Tibial nerve (tissue), 4 donors: Measurements from ENCODE around the gene INPP5A. TPM values are rescaled to one million over a fixed set of nuclear protein-coding genes. Genes with fewer than 3 reads are reported as not detected.

ENCODE experiments used
- DNase-seq, 2 donors: peaks; one replicate each; pipeline ENCODE4 v3.0.0-alpha.2; 2019; ENCODE audit warnings: low spot score in 2 of 2
- H3K27ac ChIP-seq, 4 donors: fragments of 200-600 bp; sonication (generic) in 3 of 4; one replicate each; pipeline ENCODE4 v1.5.1; 2017 to 2019; ENCODE audit warnings: mild to moderate bottlenecking in 1 of 4
- H3K27me3 ChIP-seq, 2 donors: fragments of 200-600 bp; sonication (generic) in 1 of 2; one replicate each; pipeline versions ENCODE4 v1.5.1 to v1.6.0; 2017 to 2019
- H3K36me3 ChIP-seq, 3 donors: fragments of 200-600 bp; sonication (generic); one replicate each; pipeline ENCODE4 v1.5.1; 2018 to 2019
- H3K4me1 ChIP-seq, 4 donors: fragments of 200-600 bp; sonication (generic) in 3 of 4; one replicate each; pipeline ENCODE4 v1.5.1; 2017 to 2019
- H3K4me3 ChIP-seq, 4 donors: fragments of 200-600 bp; sonication (generic) in 3 of 4; one replicate each; pipeline ENCODE4 v1.5.1; 2017 to 2019; ENCODE audit warnings: mild to moderate bottlenecking in 1 of 4, moderate library complexity in 1 of 4
- H3K9me3 ChIP-seq, 4 donors: fragments of 200-600 bp; sonication (generic) in 3 of 4; one replicate each; pipeline ENCODE4 v1.5.1; 2017 to 2019
- CTCF ChIP-seq, 5 experiments: fragments of 200-600 bp in 3 of 5; fragments of 450-650 bp in 2 of 5; sonication (generic) in 3 of 5; IDR thresholded peaks; one replicate each; pipeline ENCODE4 v1.5.1; 2016 to 2019; ENCODE audit warnings: antibody characterized with exemption in 5 of 5, mild to moderate bottlenecking in 3 of 5, moderate library complexity in 2 of 5
- EP300 ChIP-seq, 2 donors: sonication (generic); formaldehyde crosslinking; IDR thresholded peaks; one replicate each; pipeline ENCODE4 v1.6.1; 2017; ENCODE audit warnings: antibody characterized with exemption in 2 of 2, mild to moderate bottlenecking in 1 of 2
- POLR2A ChIP-seq, 2 donors: fragments of 450-650 bp; IDR thresholded peaks; one replicate each; pipeline ENCODE4 v1.6.1; 2017; ENCODE audit warnings: antibody characterized with exemption in 2 of 2, mild to moderate bottlenecking in 2 of 2, moderate library complexity in 2 of 2
- WGBS, 2 donors: methylation state at CpG; one replicate each; pipeline ENCODE4 v1.1.5; 2018; 5-methylcytosine and 5-hydroxymethylcytosine counted together
- total RNA-seq, 4 donors: library from RNA; depleted of rRNA; stranded (reverse); fragments of >200 nt; gene quantifications; one replicate each; pipeline ENCODE4 v1.1.0, GENCODE V29; 2016

The INPP5A gene
- total RNA-seq, 4 donors from 2014 or later, result 73.8 to 101 (median 86.2) TPM

- peak; percentile 88 to 92 for TF ChIP-seq EP300 (IDR thresholded peaks at IDR 0.05)
- TF ChIP-seq CTCF (IDR thresholded peaks at IDR 0.05), result peak; percentile 30 to 79 (median 56)
- peak; percentile 76 to 82 for TF ChIP-seq POLR2A (IDR thresholded peaks at IDR 0.05)
- Histone ChIP-seq H3K4me3 (peak overlapping the region; percentile 78 to 95 (median 81)), H3K9me3 (no peaks in the 10 kb centered on the region), H3K27me3 (no peaks in the 10 kb centered on the region), H3K4me1 (peaks cover 0 to 66% (median 40%) of the 10 kb centered on the region in 4 donors), H3K36me3 (peaks cover 0 to 3% (median 0%) of the 10 kb centered on the region in 3 donors), H3K27ac (peak overlapping the region; percentile 90 to 95 (median 92))
- 0% methylated on average over 23 to 52 of the region's 102 CpGs for WGBS, 2 donors
- peak; percentile 100 for DNase-seq
Measured at GRCh38 chr10:132536877-132537683, 507 bp upstream of the INPP5A start.

GRCh38 chr10:132538031-132538789, 623 bp downstream of the INPP5A start:
- H3K36me3 ChIP-seq, result no peaks in the 10 kb centered on the region
- H3K9me3 ChIP-seq, result no peaks in the 10 kb centered on the region
- peak overlapping the region; percentile 59 to 80 (median 66) for H3K4me3 ChIP-seq
- no peaks in the 10 kb centered on the region for H3K27me3 ChIP-seq
- WGBS, 2 donors, result 8 to 23% methylated on average over 10 to 42 of the region's 42 CpGs
- H3K27ac ChIP-seq, result peak overlapping the region; percentile 58 to 93 (median 86)
- H3K4me1 ChIP-seq, result peaks cover 0 to 73% (median 41%) of the 10 kb centered on the region in 4 donors
- TF ChIP-seq EP300 (IDR thresholded peaks at IDR 0.05), result no peak
- no peak for TF ChIP-seq CTCF (IDR thresholded peaks at IDR 0.05)
- TF ChIP-seq POLR2A (IDR thresholded peaks at IDR 0.05), result no peak
- DNase-seq, result no peak

- no peaks in the 10 kb centered on the region for H3K27me3 ChIP-seq
Measured at GRCh38 chr10:132538790-132539421, 1.3 kb downstream of the INPP5A start.

GRCh38 chr10:132539431-132539839, 1.8 kb downstream of the INPP5A start:
- H3K4me1 ChIP-seq, result peaks cover 0 to 75% (median 46%) of the 10 kb centered on the region in 4 donors
- TF ChIP-seq EP300 (IDR thresholded peaks at IDR 0.05), result no peak
- no peak for TF ChIP-seq POLR2A (IDR thresholded peaks at IDR 0.05)
- no peak for TF ChIP-seq CTCF (IDR thresholded peaks at IDR 0.05)
- no peaks in the 10 kb centered on the region for H3K36me3 ChIP-seq
- H3K4me3 ChIP-seq, result peak overlapping the region; percentile 59 to 80 (median 66)
- WGBS, 2 donors, result 34 to 38% methylated on average over 11 of the region's 11 CpGs
- DNase-seq, result no peak
- H3K27ac ChIP-seq, result peak overlapping the region; percentile 58 to 93 (median 86)
- no peaks in the 10 kb centered on the region for H3K9me3 ChIP-seq
- H3K27me3 ChIP-seq, result no peaks in the 10 kb centered on the region

More at GRCh38 chr10:132538790-132539421, 1.3 kb downstream of the INPP5A start:
- H3K9me3 ChIP-seq, result no peaks in the 10 kb centered on the region
- peak overlapping the region; percentile 59 to 80 (median 66) for H3K4me3 ChIP-seq
- peaks cover 0 to 75% (median 42%) of the 10 kb centered on the region in 4 donors for H3K4me1 ChIP-seq
- no peaks in the 10 kb centered on the region for H3K36me3 ChIP-seq
- peak overlapping the region; percentile 58 to 93 (median 86) for H3K27ac ChIP-seq
- WGBS, 2 donors, result 31 to 42% methylated on average over 2 of the region's 2 CpGs
- DNase-seq, result no peak
- TF ChIP-seq EP300 (IDR thresholded peaks at IDR 0.05) (no peak), POLR2A (IDR thresholded peaks at IDR 0.05) (no peak), CTCF (IDR thresholded peaks at IDR 0.05) (no peak)
